PC-3 (cell line): ENCODE measurements around the gene EIF5.

Source experiments
- EZH2 ChIP-seq: fragments of 300-600 bp; sonication (generic); IDR thresholded peaks from one replicate; pipeline ENCODE4 v1.6.1; 2017; ENCODE audit warnings: antibody characterized with exemption, mild to moderate bottlenecking, low read length; ENCODE audit not compliant: unreplicated experiment
- EZH2phosphoT487 ChIP-seq: fragments of 300-600 bp; sonication (generic); IDR thresholded peaks from 2 replicates; pipeline ENCODE4 v1.6.1; 2018; ENCODE audit warnings: mild to moderate bottlenecking, antibody characterized with exemption, low read length, borderline replicate concordance
- TF ChIP-seq, protein P1 (sequence below): fragments of 300-600 bp; sonication (generic); conservative IDR thresholded peaks from 2 replicates; pipeline ENCODE4 v1.5.1; 2017; ENCODE audit warnings: antibody characterized with exemption, low read depth, mild to moderate bottlenecking, low read length

DNA sequence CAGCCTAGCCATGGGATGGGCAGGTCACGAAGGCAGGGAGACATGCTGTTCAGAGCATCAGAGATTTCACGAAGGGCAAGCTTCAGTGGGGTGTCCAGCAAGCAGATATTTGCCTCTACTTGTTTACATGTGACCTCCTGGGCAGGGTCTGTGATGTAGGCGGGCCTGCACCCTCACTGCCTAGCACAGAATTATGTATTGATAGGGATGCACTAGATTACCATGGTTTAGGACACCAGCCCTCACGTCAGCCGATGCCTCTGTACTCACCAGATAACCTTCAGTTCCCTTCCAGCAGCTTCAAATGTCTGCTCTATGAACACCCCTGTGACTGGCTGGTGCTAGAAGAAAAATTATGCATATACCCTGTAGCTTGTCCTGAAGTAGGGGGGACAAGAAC is 5.1 kb upstream of the EIF5 start:
- TF ChIP-seq, protein P1, sequence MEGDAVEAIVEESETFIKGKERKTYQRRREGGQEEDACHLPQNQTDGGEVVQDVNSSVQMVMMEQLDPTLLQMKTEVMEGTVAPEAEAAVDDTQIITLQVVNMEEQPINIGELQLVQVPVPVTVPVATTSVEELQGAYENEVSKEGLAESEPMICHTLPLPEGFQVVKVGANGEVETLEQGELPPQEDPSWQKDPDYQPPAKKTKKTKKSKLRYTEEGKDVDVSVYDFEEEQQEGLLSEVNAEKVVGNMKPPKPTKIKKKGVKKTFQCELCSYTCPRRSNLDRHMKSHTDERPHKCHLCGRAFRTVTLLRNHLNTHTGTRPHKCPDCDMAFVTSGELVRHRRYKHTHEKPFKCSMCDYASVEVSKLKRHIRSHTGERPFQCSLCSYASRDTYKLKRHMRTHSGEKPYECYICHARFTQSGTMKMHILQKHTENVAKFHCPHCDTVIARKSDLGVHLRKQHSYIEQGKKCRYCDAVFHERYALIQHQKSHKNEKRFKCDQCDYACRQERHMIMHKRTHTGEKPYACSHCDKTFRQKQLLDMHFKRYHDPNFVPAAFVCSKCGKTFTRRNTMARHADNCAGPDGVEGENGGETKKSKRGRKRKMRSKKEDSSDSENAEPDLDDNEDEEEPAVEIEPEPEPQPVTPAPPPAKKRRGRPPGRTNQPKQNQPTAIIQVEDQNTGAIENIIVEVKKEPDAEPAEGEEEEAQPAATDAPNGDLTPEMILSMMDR: no peak
- TF ChIP-seq EZH2: no peak
- no peak for TF ChIP-seq EZH2phosphoT487
